ENCODE data around the gene PAWR.
"Not testable (repeated sequence)": the region's sequence is repeated elsewhere in the genome, so short reads cannot be mapped to it uniquely, and the experiment has no call there.

PAWR gene

GRCh38 chr12:79648881-79649280, 41.9 kb downstream of the PAWR start:
- no peak for FAIRE-seq
- DNase-seq (ENCODE audit: low spot score) = no peak

DNA sequence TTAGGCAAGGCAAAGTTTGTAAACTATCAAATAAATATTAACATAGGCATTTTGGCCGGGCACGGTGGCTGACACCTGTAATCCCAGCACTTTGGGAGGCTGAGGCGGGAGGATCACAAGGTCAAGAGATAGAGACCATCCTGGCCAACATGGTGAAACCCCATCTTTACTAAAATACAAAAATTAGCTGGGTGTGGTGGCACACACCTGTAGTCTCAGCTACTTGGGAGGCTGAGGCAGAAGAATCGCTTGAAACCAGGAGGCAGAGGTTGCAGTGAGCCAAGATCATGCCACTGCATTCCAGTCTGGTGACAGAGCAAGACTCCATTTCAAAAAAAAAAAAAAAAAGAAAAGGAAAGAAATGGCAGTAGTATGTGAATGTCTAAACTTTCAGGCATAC, 43.9 kb downstream of the PAWR start:
- FAIRE-seq; DNase-seq (ENCODE audit: low spot score): not testable (repeated sequence)

DNA sequence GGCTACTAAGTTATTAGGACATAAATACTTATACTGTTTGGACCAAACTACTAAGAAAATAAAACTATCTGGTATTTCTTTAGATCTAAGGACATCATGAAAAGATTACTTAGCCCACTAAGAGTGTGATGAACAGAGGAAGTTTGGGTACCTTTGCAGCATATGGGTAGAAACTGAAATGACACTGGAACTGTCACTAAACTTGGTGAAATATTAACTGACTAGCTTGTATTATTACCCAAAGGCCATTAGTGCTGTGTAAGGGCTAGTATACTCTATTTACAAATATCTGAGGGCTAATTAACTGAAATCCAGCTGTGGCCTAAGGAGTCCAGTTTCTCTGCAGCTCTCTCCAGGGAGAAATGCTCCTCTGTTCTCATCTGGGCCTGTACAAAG, 45.5 kb downstream of the PAWR start:
- FAIRE-seq = no peak

GRCh38 chr12:79644274-79645234, 46.2 kb downstream of the PAWR start:
- FAIRE-seq (no peak), DNase-seq (ENCODE audit: low spot score) (no peak)

More for the DNA sequence above, 45.5 kb downstream of the PAWR start:
- DNase-seq (ENCODE audit: low spot score) = no peak

DNA sequence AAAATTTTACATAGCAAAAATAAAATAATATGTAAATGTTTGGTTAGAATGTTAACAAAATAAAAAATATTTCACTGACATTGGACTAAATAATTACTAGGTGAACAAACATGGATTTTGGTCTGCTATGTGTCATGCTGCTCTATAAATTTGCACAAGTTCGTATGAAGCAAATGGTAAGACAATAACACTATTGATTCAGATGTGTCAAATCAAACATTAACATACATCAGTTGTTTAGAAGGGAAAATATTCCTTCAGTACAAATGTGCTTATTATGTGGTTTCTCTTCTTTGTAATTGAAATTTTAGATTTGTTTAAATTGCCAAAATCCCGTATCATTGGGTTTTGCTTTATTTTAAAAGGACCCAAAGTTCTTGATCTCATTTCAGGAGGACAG, 46.9 kb downstream of the PAWR start:
- FAIRE-seq = no peak
- DNase-seq (ENCODE audit: low spot score) = no peak

GRCh38 chr12:79638490-79638889, 52.3 kb downstream of the PAWR start:
- FAIRE-seq (no peak), DNase-seq (ENCODE audit: low spot score) (no peak)

DNA sequence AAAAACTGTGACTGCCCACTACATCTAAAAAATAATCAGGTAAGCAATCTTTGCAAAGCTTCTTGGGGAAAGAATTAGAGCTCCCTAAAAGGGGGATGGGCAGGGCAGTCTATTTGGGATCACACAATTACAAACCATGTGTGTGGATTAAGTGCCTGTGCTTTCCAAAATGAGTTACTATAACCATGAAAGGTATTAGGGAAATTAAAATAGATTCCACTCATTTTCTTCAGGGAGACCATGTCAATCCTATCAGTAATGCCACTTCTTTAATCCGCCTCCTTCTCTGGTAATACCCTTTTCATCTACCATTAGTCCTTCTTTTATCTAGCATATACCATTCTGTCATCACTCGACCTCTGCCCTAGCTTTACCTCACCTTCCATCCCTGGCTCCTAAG, 53.7 kb downstream of the PAWR start:
- no peak for FAIRE-seq
- DNase-seq (ENCODE audit: low spot score) = no peak

- DNase-seq (ENCODE audit: low spot score) (no peak), FAIRE-seq (no peak)
Measured at GRCh38 chr12:79635676-79636075, 55.1 kb downstream of the PAWR start.

DNA sequence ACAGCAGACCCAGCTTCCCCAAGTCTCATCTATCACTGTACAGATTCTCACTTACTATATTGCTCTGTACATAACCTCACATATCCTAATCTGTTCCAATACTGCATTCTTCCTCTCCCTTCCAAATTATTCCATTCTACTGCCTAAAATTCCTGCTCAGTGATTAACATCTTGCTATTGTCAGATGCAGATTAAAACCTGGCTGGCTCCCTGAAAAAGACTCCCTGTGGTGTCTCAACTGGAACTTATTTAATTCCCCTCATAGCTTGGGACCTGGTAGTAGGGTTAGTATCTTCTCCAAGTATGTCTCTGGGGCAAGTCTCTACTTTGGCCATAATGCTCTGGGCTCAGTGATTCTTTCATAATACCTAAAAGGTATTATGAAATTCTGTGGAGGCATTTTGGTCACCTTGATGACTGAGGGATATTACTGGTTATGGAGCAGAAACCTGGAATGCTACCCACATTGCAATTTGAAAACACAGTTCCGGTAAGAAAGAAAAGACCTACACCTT, 55.8 kb downstream of the PAWR start:
- FAIRE-seq = no peak
- DNase-seq (ENCODE audit: low spot score) = no peak

- FAIRE-seq (no peak), DNase-seq (ENCODE audit: low spot score) (no peak)
Measured at GRCh38 chr12:79629561-79629960, 61.2 kb downstream of the PAWR start.

GRCh38 chr12:79626735-79627134, 64.0 kb downstream of the PAWR start:
- not testable (repeated sequence) for FAIRE-seq; DNase-seq (ENCODE audit: low spot score)

DNA sequence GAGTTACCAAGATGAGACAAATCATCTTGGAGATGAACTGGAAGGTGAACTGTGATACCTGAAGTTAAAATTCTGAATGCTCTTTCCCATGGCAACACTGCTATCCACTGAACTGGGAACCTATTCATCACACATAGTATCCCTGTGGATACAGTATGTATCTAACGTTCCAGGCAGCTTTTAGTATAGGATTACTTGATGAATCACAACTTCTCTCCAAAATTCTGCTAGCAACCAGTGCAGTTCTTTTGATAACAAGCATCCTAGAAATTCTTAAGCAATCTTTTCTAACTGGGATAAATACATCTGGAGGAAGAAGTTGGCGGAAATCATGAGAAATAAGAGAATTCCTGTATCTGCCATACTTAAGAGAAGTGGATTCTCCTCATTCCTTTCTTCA, 66.4 kb downstream of the PAWR start:
- FAIRE-seq (no peak), DNase-seq (ENCODE audit: low spot score) (no peak)

DNA sequence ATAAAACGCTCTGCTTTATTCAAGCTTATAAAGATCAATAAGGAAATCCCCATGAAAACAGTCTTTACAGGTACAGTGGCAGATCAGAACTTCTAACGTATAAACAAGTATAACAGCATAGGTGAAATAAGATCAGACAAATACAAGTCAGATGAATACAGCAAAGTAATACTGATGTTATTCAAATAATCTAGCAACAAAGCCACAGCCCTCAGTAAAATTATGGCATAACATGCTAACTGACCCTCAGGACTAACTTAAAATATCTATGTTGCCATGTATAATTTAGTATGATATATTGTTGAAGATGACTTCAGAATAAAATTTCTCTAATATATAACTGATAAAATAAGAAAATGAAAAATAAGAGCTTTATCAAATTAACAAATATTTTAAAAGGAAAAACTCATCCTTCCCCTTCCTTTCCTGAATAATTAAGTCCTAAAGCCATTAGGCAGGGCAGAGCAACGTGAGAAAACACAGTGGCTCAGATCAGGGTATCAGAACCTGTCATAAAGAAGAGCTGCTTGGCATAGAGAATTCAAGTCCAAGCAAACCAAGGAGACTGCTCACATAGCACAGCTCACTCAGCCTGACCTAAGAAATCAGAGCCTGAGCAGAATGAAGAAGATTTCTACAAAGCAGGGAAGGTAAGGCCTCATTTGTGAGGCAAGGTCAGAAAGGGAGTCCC, 70.7 kb downstream of the PAWR start:
- no peak for FAIRE-seq
- DNase-seq (ENCODE audit: low spot score) = no peak

DNA sequence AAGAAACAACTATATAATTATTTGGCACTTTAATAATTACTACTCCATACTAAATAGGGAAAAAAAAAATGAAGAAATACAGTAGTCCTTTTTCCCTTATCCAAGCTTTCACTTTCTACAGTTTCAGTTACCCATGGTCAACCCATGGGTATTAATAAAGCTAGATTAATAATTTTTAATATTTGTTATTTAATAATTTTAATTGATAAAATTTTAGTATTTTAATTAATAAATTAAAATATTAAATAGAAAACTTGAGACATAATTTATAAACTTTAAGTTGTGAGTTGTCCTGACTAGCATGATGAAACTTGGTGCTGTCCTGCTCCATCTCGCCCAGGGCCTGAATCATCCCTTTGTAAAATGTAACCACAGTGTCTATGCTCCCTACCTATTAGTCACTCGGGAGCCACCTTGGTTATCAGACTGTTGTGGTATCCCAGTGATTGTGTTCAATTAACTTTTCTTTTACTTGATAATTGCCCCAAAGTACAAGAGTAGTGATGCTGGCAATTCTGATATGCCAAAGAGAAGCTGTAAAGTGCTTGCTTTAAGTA, 71.8 kb downstream of the PAWR start:
- DNase-seq (ENCODE audit: low spot score) = peak; percentile 8
- FAIRE-seq = no peak

DNA sequence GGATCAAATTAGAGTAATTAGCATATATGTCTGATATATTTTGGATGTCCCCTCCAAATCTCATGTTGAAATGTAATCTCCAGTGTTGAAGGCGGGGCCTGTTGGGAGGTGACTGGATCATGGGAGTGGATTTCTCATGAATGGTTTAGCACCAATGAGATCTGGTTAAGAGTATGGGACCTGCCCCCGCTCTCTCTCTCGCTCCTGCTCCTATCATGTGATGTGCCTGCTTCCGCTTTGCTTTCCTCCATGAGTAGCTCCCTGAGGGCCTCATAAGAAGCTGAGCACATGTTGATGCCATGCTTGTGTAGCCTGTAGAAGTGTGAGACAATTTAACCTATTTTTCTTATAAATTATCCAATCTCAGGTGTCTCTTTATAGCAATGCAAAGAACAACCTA, 73.1 kb downstream of the PAWR start:
- FAIRE-seq (no peak), DNase-seq (ENCODE audit: low spot score) (no peak)

- DNase-seq (ENCODE audit: low spot score) = no peak
- FAIRE-seq = no peak
Measured at GRCh38 chr12:79615596-79616560, 74.9 kb downstream of the PAWR start.

- FAIRE-seq (no peak), DNase-seq (ENCODE audit: low spot score) (no peak)
Measured at GRCh38 chr12:79614730-79615129, 76.0 kb downstream of the PAWR start.

DNA sequence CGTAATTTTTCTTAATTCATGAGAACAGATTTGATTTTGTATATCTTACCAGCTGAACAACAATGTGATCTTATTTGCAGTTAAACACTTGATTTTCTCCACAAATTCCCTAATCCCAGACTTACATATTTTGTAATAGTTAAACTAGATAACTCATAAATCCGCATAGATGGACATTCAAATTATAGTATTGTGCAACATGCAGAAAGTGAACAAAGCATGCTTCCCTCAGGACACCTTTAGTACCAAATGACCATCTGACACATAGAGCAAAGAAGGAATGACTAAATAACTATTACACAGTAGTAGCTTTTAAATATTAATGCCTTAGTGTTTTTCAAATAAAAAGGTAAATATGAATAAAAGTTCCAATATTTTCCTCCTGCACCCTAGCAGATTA, 88.9 kb downstream of the PAWR start:
- no peak for DNase-seq (ENCODE audit: low spot score)
- no peak for FAIRE-seq

DNA sequence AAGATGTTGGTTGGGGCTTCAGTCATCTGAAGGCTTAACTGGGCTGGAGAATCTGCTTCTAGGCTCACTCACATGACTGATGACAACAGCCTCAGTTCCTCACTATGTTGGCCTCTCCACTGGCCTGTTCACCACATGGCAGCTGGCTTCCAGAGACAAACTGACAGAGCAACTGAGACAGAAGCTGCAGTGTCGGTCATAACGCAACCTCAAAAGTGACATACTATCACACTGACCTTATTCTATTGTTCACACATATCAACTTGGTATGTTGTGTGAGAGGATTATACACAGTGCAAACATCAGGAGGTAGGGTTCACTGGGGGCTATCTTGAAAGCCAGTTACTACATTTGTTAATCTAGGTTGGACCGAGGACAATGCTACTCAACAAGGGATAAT, 92.9 kb downstream of the PAWR start:
- DNase-seq (ENCODE audit: low spot score) (no peak), FAIRE-seq (no peak)

GRCh38 chr12:79596719-79597350, 93.9 kb downstream of the PAWR start:
- FAIRE-seq = no peak

More at GRCh38 chr12:79596719-79597350, 93.9 kb downstream of the PAWR start:
- no peak for DNase-seq (ENCODE audit: low spot score)

All from urothelium cell line (cell line).